Loucy (cell line): ENCODE results near the gene SLBP.

Source experiments
- H2AFZ ChIP-seq: fragments of 200-600 bp; sonication (generic); 2 replicates; pipeline ENCODE4 v1.6.0; 2016; ENCODE audit warnings: antibody characterized with exemption, mild to moderate bottlenecking, low read length, moderate library complexity
- H3F3A ChIP-seq: fragments of 200-600 bp; 2 replicates; pipeline ENCODE4 v1.6.0; 2016; ENCODE audit warnings: antibody characterized with exemption, low read depth, mild to moderate bottlenecking
- H3K27me3 ChIP-seq: fragments of 200-600 bp; sonication (generic); 2 replicates; pipeline ENCODE4 v1.6.1; 2014; ENCODE audit warnings: low read length, mild to moderate bottlenecking; ENCODE audit not compliant: insufficient read depth, poor library complexity, severe bottlenecking
- H3K36me3 ChIP-seq: fragments of 200-600 bp; sonication (generic); 2 replicates; pipeline ENCODE4 v1.6.1; 2016; ENCODE audit warnings: low read length; ENCODE audit not compliant: insufficient read depth
- H3K4me1 ChIP-seq: fragments of 200-600 bp; sonication (generic); 2 replicates; pipeline ENCODE4 v1.5.1; 2014; ENCODE audit warnings: low read length, mild to moderate bottlenecking; ENCODE audit not compliant: insufficient read depth, poor library complexity, severe bottlenecking
- H3K4me2 ChIP-seq: fragments of 200-600 bp; sonication (generic); 2 replicates; pipeline ENCODE4 v1.6.0; 2014; ENCODE audit warnings: antibody characterized with exemption, low read length, low read depth, mild to moderate bottlenecking; ENCODE audit not compliant: poor library complexity, severe bottlenecking
- H3K4me3 ChIP-seq: fragments of 200-600 bp; sonication (generic); 2 replicates; pipeline ENCODE4 v1.5.1; 2014; ENCODE audit warnings: low read length, mild to moderate bottlenecking, mixed read lengths; ENCODE audit not compliant: poor library complexity, severe bottlenecking
- H3K79me2 ChIP-seq: fragments of 200-600 bp; sonication (generic); 2 replicates; pipeline ENCODE4 v1.6.1; 2014; ENCODE audit warnings: low read length; ENCODE audit not compliant: insufficient read depth
- H3K9ac ChIP-seq: fragments of 200-600 bp; sonication (generic); 2 replicates; pipeline ENCODE4 v1.6.0; 2014; ENCODE audit warnings: mild to moderate bottlenecking, low read depth, low read length, moderate library complexity; ENCODE audit not compliant: poor library complexity, severe bottlenecking
- H3K9me2 ChIP-seq: fragments of 200-600 bp; sonication (generic); replicated peaks from 2 replicates; pipeline ENCODE4 v1.6.1; 2016; ENCODE audit warnings: low read depth, low read length, mixed read lengths
- H3K9me3 ChIP-seq: fragments of 200-600 bp; sonication (generic); 2 replicates; pipeline ENCODE4 v1.6.1; 2014; ENCODE audit warnings: mild to moderate bottlenecking, antibody characterized with exemption, low read length, low read depth; ENCODE audit not compliant: insufficient read depth
- H4K20me1 ChIP-seq: fragments of 200-600 bp; sonication (generic); 2 replicates; pipeline ENCODE4 v1.6.0; 2014; ENCODE audit warnings: antibody characterized with exemption, low read length, mild to moderate bottlenecking; ENCODE audit not compliant: insufficient read depth, poor library complexity, severe bottlenecking
- EZH2phosphoT487 ChIP-seq: fragments of 200-600 bp; IDR thresholded peaks from 2 replicates; pipeline ENCODE4 v1.6.1; 2018; ENCODE audit warnings: antibody characterized with exemption, mild to moderate bottlenecking, moderate library complexity, borderline replicate concordance
- TF ChIP-seq, protein P1 (sequence below): fragments of 200-600 bp; sonication (generic); conservative IDR thresholded peaks from 2 replicates; pipeline ENCODE4 v1.5.1; 2014; ENCODE audit warnings: mild to moderate bottlenecking, antibody characterized with exemption, low read length

Gene SLBP

DNA sequence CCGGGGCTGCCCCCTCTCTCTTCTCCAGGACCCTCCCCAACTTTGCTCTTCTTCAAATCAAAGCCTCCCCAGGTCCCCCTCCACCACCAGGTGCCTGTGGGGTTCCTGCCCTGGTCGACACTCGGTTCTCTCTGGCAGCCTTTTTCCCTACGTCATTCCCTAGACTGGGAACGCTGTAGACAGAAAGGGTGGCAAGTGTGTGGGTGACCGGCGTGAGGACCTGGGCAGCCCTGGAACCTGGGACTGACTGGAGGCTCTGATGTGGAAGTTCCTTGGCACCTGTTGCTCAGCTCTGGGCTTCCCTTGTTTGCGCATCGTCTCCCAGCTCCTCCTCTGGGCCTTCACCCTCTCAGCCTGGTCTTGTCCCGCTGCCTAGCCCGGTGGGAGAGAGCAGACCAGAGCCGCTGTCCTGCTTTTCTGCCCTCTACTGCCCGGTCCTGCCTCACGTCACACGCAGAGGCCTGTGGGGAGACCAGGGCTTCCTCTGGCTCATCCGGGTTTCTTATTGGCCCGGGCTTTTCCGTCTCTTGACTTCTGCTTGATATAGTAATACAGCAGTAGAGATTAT is 10.5 kb upstream of the SLBP start:
- Histone ChIP-seq H2AFZ (no peak overlapping the region), H3K27me3 (no peaks in the 10 kb centered on the region), H3K9me2 (no peaks in the 10 kb centered on the region), H3K4me2 (peak overlapping the region; percentile 88), H3K4me3 (peak overlapping the region; percentile 99), H3K9ac (peak overlapping the region; percentile 97), H4K20me1 (peaks cover 59% of the 10 kb centered on the region), H3F3A (no peaks in the 10 kb centered on the region), H3K9me3 (no peaks in the 10 kb centered on the region), H3K4me1 (peaks cover 24% of the 10 kb centered on the region), H3K36me3 (peaks cover 38% of the 10 kb centered on the region; the same call in 1 of the 2 replicates), H3K79me2 (peaks cover 93% of the 10 kb centered on the region)
- no peak for TF ChIP-seq EZH2phosphoT487
- TF ChIP-seq, protein P1, sequence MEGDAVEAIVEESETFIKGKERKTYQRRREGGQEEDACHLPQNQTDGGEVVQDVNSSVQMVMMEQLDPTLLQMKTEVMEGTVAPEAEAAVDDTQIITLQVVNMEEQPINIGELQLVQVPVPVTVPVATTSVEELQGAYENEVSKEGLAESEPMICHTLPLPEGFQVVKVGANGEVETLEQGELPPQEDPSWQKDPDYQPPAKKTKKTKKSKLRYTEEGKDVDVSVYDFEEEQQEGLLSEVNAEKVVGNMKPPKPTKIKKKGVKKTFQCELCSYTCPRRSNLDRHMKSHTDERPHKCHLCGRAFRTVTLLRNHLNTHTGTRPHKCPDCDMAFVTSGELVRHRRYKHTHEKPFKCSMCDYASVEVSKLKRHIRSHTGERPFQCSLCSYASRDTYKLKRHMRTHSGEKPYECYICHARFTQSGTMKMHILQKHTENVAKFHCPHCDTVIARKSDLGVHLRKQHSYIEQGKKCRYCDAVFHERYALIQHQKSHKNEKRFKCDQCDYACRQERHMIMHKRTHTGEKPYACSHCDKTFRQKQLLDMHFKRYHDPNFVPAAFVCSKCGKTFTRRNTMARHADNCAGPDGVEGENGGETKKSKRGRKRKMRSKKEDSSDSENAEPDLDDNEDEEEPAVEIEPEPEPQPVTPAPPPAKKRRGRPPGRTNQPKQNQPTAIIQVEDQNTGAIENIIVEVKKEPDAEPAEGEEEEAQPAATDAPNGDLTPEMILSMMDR: no peak

DNA sequence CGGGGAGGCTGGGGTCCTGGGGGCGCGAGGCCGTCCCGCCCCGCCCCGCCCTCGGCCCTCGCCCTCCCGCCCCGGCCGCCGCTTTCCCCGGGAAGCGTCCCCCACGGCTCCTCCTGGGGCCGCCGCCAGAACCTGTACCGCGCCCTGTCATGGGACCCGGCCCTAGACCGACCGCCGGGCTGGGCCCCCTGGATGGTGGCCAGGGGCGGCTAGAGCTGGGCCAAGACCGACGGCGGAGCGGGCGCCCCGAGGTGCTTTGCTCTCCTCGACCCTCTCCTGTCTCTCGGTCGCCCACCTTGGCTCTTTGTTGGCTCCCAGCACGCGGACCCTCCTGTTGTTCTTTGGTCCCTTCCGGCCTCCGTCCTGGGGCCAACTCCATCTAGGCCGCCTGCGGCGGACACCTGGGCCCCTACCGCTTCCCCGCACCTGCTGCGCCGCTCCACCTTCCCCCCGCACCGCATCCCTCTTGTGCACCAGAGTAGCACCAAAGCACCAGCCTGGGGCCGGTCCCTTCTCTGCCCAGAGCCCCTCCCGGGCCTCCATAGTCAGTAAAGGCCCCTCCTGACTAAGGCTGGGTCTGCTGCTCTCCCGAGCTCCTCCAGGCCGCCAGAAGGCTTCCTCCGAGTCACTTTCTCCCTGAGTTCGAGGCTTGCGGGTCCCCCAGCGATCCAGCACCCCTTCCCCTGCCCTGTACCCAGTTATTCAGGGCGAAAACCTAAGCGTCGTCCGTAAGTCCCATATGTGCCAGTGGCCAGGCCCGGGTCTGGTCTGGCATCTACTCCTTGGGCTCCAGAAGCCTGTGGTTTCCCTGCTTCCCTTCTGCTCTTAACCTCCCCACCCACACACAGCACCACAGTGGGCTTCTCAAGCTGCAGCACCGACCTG is 9.8 kb upstream of the SLBP start:
- Histone ChIP-seq H3K9ac (peak overlapping the region; percentile 97), H3K79me2 (peaks cover 93% of the 10 kb centered on the region), H2AFZ (peak overlapping the region; percentile 47; the same call in 1 of the 2 replicates), H3K4me3 (peak overlapping the region; percentile 99), H3F3A (no peaks in the 10 kb centered on the region), H3K4me1 (peaks cover 24% of the 10 kb centered on the region), H4K20me1 (peaks cover 55% of the 10 kb centered on the region), H3K4me2 (peak overlapping the region; percentile 88), H3K27me3 (no peaks in the 10 kb centered on the region), H3K9me3 (no peaks in the 10 kb centered on the region), H3K9me2 (no peaks in the 10 kb centered on the region), H3K36me3 (peaks cover 31% of the 10 kb centered on the region; the same call in 1 of the 2 replicates)
- no peak for TF ChIP-seq EZH2phosphoT487
- TF ChIP-seq, protein P1: no peak

DNA sequence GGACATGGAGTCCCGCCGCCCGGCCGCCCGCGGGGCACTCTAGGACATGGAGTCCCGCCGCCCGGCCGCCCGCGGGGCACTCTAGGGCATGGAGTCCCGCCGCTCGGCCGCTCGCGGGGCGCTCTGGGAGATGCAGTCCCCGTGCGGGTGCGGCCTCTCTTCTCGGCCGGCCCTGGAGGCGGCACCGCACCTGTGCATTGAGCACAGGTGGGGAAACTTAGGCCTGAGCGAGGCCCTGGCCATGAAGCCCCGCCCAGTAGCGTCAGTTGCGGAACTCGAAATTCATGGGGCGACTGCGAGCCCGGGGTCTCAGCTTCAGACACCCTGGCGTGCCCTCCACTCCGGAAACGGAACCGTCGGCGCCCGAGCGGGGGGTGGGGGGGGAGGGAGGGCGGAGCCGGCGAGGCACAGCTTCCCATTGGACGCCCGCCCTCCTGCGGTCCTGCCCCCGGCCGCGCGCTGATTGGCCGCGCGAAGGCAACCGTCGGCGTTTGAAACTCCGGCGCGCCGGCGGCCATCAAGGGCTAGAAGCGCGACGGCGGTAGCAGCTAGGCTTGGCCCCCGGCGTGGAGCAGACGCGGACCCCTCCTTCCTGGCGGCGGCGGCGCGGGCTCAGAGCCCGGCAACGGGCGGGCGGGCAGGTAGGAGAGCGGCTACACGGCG is 9.0 kb upstream of the SLBP start, which contains the start of the genes TACC3 and TMEM129:
TSS of gene TACC3 (plus strand) at position 519 of the 663 bp plus-strand sequence. CDS start 1,901 bp downstream, outside the sequence.
TSS of gene TMEM129 (minus strand) at position 321 of the 663 bp plus-strand sequence. CDS start 486 bp downstream, outside the sequence.
- H3K4me2 ChIP-seq: peak within 1 kb of the TSS; percentile 97
- TF ChIP-seq, protein P1: no peak
- TF ChIP-seq EZH2phosphoT487: no peak
- H3K9me2 ChIP-seq: no peaks in the 10 kb centered on the region
- H3K79me2 ChIP-seq: peaks cover 93% of the 10 kb centered on the region
- H3K9ac ChIP-seq: peak within 1 kb of the TSS; percentile 97
- H3F3A ChIP-seq: no peaks in the 10 kb centered on the region
- peaks cover 19% of the 10 kb centered on the region for H3K4me1 ChIP-seq
- H3K27me3 ChIP-seq: no peaks in the 10 kb centered on the region
- H3K36me3 ChIP-seq: peaks cover 25% of the 10 kb centered on the region; the same call in 1 of the 2 replicates
- H4K20me1 ChIP-seq: peaks cover 54% of the 10 kb centered on the region
- H3K9me3 ChIP-seq: no peaks in the 10 kb centered on the region
- H3K4me3 ChIP-seq: peak within 1 kb of the TSS; percentile 99
- H2AFZ ChIP-seq: peak within 1 kb of the TSS; percentile 62
